Activated CD8-positive, alpha-beta memory T cell treated with anti-CD3 and anti-CD28 coated beads for 24 hours (primary cell): ENCODE data around the gene DOC2A.
A peak's percentile ranks its signal among the peaks of the same experiment; 100 is the strongest.

Source experiments
- DNase-seq: peaks from one replicate; pipeline ENCODE4 v3.0.0-alpha.2; 2020

The DOC2A gene

GRCh38 chr16:29987371-29988085 lies 23.3 kb downstream of the DOC2A start:
- DNase-seq = no peak

GRCh38 chr16:29986931-29987330 lies 23.9 kb downstream of the DOC2A start:
- DNase-seq = no peak

GRCh38 chr16:29986231-29986630 lies 24.6 kb downstream of the DOC2A start:
- no peak for DNase-seq

- no peak for DNase-seq
These were observed 25.5 kb downstream of the DOC2A start for GRCh38 chr16:29985271-29985811.

- DNase-seq = no peak
These were observed 26.1 kb downstream of the DOC2A start for GRCh38 chr16:29984764-29985147.

- DNase-seq = no peak
These were observed 26.6 kb downstream of the DOC2A start for GRCh38 chr16:29984137-29984763.

- DNase-seq = no peak
These were observed 27.2 kb downstream of the DOC2A start for GRCh38 chr16:29983420-29984136.

- no peak for DNase-seq
These were observed 28.0 kb downstream of the DOC2A start for GRCh38 chr16:29982560-29983419.

- DNase-seq = no peak
These were observed 32.1 kb downstream of the DOC2A start for GRCh38 chr16:29978564-29979270.

GRCh38 chr16:29978081-29978480 lies 32.7 kb downstream of the DOC2A start:
- no peak for DNase-seq

- DNase-seq = no peak
These were observed 33.6 kb downstream of the DOC2A start for GRCh38 chr16:29977063-29977825.

GRCh38 chr16:29975811-29976511 lies 34.9 kb downstream of the DOC2A start:
- no peak for DNase-seq

GRCh38 chr16:29975134-29975538 lies 35.7 kb downstream of the DOC2A start:
- no peak for DNase-seq

GRCh38 chr16:29974291-29975133 lies 36.3 kb downstream of the DOC2A start:
- no peak for DNase-seq

GRCh38 chr16:29973384-29974246 lies 37.2 kb downstream of the DOC2A start, which contains the start of gene TAOK2:
Gene TAOK2, plus strand, starts transcription at chr16:29973868. Its CDS starts 3,905 bp downstream, at chr16:29977773.
- peak; percentile 98 for DNase-seq

- no peak for DNase-seq
These were observed 37.8 kb downstream of the DOC2A start for GRCh38 chr16:29972992-29973383.

- no peak for DNase-seq
These were observed 38.3 kb downstream of the DOC2A start for GRCh38 chr16:29972500-29972899.

- no peak for DNase-seq
These were observed 39.5 kb downstream of the DOC2A start for GRCh38 chr16:29971304-29971703.

- DNase-seq = no peak
These were observed 42.6 kb downstream of the DOC2A start for GRCh38 chr16:29968205-29968604.
